Heart right ventricle (tissue), 16 donors: Measurements from ENCODE around the gene AKAP6. TPM values are rescaled to one million over a fixed set of nuclear protein-coding genes. Genes with fewer than 3 reads are reported as not detected.

Experiments
- ATAC-seq, 8 donors: fragments of 200-7000 bp; cut with Tn5 transposase; one replicate each; pipeline ENCODE4 v1.9.1; 2020; ENCODE audit warnings: mild to moderate bottlenecking in 8 of 8, moderate library complexity in 8 of 8, moderate number of reproducible peaks in 1 of 8
- DNase-seq, 2 donors: peaks; one replicate each; pipeline ENCODE4 v3.0.0-alpha.2; 2020
- H3K27ac ChIP-seq, 10 donors: fragments of 200-600 bp; sonication (generic) in 2 of 10; one replicate each; pipeline versions ENCODE4 v1.5.0 to v1.8.0; 2020 to 2022; ENCODE audit warnings: mild to moderate bottlenecking in 3 of 10
- H3K27me3 ChIP-seq, 7 donors: fragments of 200-600 bp; one replicate each; pipeline ENCODE4 v1.8.0; 2021 to 2022; ENCODE audit warnings: mild to moderate bottlenecking in 2 of 7
- H3K36me3 ChIP-seq, 9 donors: fragments of 200-600 bp; sonication (generic) in 1 of 9; one replicate each; pipeline versions ENCODE4 v1.5.0 to v1.8.0; 2020 to 2022; ENCODE audit warnings: mild to moderate bottlenecking in 2 of 9
- H3K4me1 ChIP-seq, 9 donors: fragments of 200-600 bp; sonication (generic) in 1 of 9; one replicate each; pipeline versions ENCODE4 v1.5.0 to v1.8.0; 2020 to 2022; ENCODE audit warnings: mild to moderate bottlenecking in 4 of 9
- H3K4me3 ChIP-seq, 10 donors: fragments of 200-600 bp; sonication (generic) in 2 of 10; one replicate each; pipeline versions ENCODE4 v1.5.0 to v1.8.0; 2020 to 2022; ENCODE audit warnings: mild to moderate bottlenecking in 7 of 10, moderate library complexity in 2 of 10
- H3K9me3 ChIP-seq, 11 donors: fragments of 200-600 bp in 10 of 11; sonication (generic) in 2 of 11; one replicate each; pipeline versions ENCODE4 v1.5.0 to v1.8.0; 2013 to 2022; ENCODE audit warnings: mild to moderate bottlenecking in 2 of 11, control low read depth in 1 of 11, moderate library complexity in 1 of 11
- CTCF ChIP-seq, 9 donors: fragments of 200-600 bp; sonication (generic) in 2 of 9; IDR thresholded peaks; one replicate each; pipeline versions ENCODE4 v1.5.0 to v1.8.0; 2021 to 2022; ENCODE audit warnings: antibody characterized with exemption in 9 of 9, mild to moderate bottlenecking in 5 of 9, moderate library complexity in 1 of 9
- WGBS, 2 donors: extraction: QIAGEN DNeasy Blood & Tissue Kit; methylation state at CpG; one replicate each; pipeline ENCODE4 v1.1.7; 2013; ENCODE audit warnings: inconsistent platforms in 1 of 2; 5-methylcytosine and 5-hydroxymethylcytosine counted together
- intact Hi-C, 10 donors: fragments of 100-400 bp; cut with DNase I; formaldehyde crosslinking; loops; one replicate each; pipeline versions ENCODE4 v1.11.1 to v1.14.2; 2022
- polyA plus RNA-seq, 2 donors: library from polyadenylated mRNA; stranded (reverse); fragments of 200-250 nt; gene quantifications; one replicate each; pipeline ENCODE4 v1.2.3, GENCODE V29; 2013
- total RNA-seq, 10 donors: library from RNA; stranded (reverse); fragmentation: NEBNext Ultra II Directional in 3 of 10; extraction: Animal tissue kit (Norgen Biotek cat#: 25700) in 3 of 10; gene quantifications; one replicate each; pipeline versions ENCODE4 v1.2.1 to v1.2.4, GENCODE V29; 2021 to 2023
- donor health status: Arrhythmogenic right ventricular cardiomyopathy.
- donor health status: ischemic (EF 13 %, LVEDD 7.1; RV severe dilation, severe dysfunction).
- donor health status: healthy with polysubstance abuse.
- donor health status: DM: no; HTN: yes; CAD: no.
- donor health status: DM: no; HTN: no; CAD: no.
- donor health status: ischemic (EF 25% LVEDD 6.9; RV normal size, moderate dysfunction).
- donor health status: ischemic (EF 25% LVEDD 5.7; RV mildly dilated, moderate dysfunction).
- donor health status: healthy.
- donor health status: DM: yes; HTN: yes; CAD: no.
- donor health status: Ischemic cardiomyopathy.
- donor health status: ischemic (EF 35%, LVEDD 5.7; RV mildly dilated, moderate dysfunction).
- donor health status: nonischemic (EF 11% LVEDD 7.7; RV severe dilation, severe dysfunction).
- donor health status: DM: yes; HTN: yes; CAD: no.
- donor health status: PGD.
- donor health status: ischemic (EF 29% LVEDD 5.4; RV normal size, mild dysfunction).
- donor health status: nonischemic (EF 23%, LVEDD 6.1; RV moderate dilation, normal function).

AKAP6 gene
- total and polyA plus RNA-seq, 12 donors: 13.5 to 332 (median 229) TPM

GRCh38 chr14:32417956-32418552, 89.0 kb downstream of the AKAP6 start:
- no peaks in the 10 kb centered on the region for H3K27me3 ChIP-seq
- peaks cover 0 to 32% (median 13%) of the 10 kb centered on the region in 9 donors for H3K4me1 ChIP-seq
- peaks cover 0 to 12% (median 0%) of the 10 kb centered on the region in 11 donors for H3K9me3 ChIP-seq
- peak overlapping the region; percentile 23 to 88 (median 76) for H3K27ac ChIP-seq
- no peaks in the 10 kb centered on the region for H3K36me3 ChIP-seq
- peak in 1 of 2 donors; percentile 34 for DNase-seq
- no peak for TF ChIP-seq CTCF (IDR thresholded peaks at IDR 0.05)
- peak overlapping the region in 9 of 10 donors; percentile 8 to 47 (median 35) for H3K4me3 ChIP-seq
- peak in 5 of 8 donors; percentile 32 to 68 (median 42) for ATAC-seq
- intact Hi-C loops: loop anchor here in 2 of 10 donors (5.0 kb wide), 2 partner anchors 34 to 39 kb away; no protein-coding TSS in a partner anchor
- WGBS, 2 donors: 30 to 33% methylated on average over 4 of the region's 4 CpGs

- DNase-seq (no peak), ATAC-seq (no peak)
- Histone ChIP-seq H3K27ac (peak overlapping the region in 8 of 10 donors; percentile 60 to 88 (median 77)), H3K27me3 (no peaks in the 10 kb centered on the region), H3K36me3 (no peaks in the 10 kb centered on the region), H3K9me3 (peaks cover 0 to 12% (median 0%) of the 10 kb centered on the region in 11 donors), H3K4me1 (peaks cover 0 to 23% (median 3%) of the 10 kb centered on the region in 9 donors), H3K4me3 (peak overlapping the region; percentile 5 to 47 (median 30))
- no peak for TF ChIP-seq CTCF (IDR thresholded peaks at IDR 0.05)
- intact Hi-C loops: loop anchor here in 2 of 10 donors (5.0 kb wide), 2 partner anchors 33 to 38 kb away; no protein-coding TSS in a partner anchor
- WGBS, 2 donors: 52 to 54% methylated on average over 1 of the region's 1 CpG
Observed at GRCh38 chr14:32419429-32419828, 90.3 kb downstream of the AKAP6 start.

GRCh38 chr14:32421781-32422180, 92.7 kb downstream of the AKAP6 start:
- Histone ChIP-seq H3K4me3 (no peak overlapping the region), H3K4me1 (peaks cover 0 to 28% (median 0%) of the 10 kb centered on the region in 9 donors), H3K9me3 (peaks cover 0 to 12% (median 0%) of the 10 kb centered on the region in 11 donors), H3K36me3 (no peaks in the 10 kb centered on the region), H3K27me3 (no peaks in the 10 kb centered on the region), H3K27ac (peak overlapping the region in 1 of 10 donors; percentile 19)
- TF ChIP-seq CTCF (IDR thresholded peaks at IDR 0.05): no peak
- ATAC-seq (no peak), DNase-seq (no peak)
- 76 to 93% methylated on average over 1 of the region's 1 CpG for WGBS, 2 donors
- intact Hi-C loops: no loop called here

GRCh38 chr14:32422440-32422839, 93.3 kb downstream of the AKAP6 start:
- Histone ChIP-seq H3K4me3 (no peak overlapping the region), H3K27me3 (no peaks in the 10 kb centered on the region), H3K27ac (peak overlapping the region in 1 of 10 donors; percentile 1), H3K36me3 (no peaks in the 10 kb centered on the region), H3K4me1 (peaks cover 0 to 32% (median 6%) of the 10 kb centered on the region in 9 donors), H3K9me3 (peaks cover 0 to 12% (median 0%) of the 10 kb centered on the region in 11 donors)
- TF ChIP-seq CTCF (IDR thresholded peaks at IDR 0.05): no peak
- intact Hi-C loops: no loop called here
- DNase-seq (no peak), ATAC-seq (no peak)
